ENCODE measurements around the gene PPP3CA.

DNA sequence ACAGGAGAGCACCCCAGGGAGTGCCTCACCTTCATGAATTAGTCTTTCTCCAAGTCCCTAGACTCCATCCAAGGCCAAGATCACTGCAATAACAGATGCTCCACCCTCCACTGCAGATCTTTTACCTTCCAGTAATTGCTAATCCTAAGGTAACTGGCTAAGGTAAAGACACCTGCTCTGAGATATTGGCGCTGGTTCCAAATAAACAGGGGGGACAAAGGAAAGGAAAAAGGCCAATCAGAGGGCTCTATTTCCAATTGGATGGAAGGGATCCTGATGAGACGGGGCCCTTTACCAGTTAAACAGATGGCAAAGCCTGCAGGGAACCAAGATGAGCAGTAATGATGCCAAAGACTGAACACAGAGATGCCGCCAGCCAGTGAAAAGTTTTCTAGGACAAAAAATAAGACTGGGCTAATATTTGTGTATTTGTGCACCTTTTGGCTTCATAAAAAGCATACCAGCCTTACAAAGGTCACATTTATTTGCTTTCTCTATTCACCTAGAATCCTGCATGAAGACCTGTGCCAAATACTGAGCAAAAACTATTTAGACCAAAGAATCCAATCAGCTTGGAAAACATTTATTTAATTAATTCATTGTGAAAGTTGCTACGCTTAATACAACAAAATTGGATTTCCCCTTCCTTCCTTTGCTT is 148.5 kb downstream of the PPP3CA start:
- TF ChIP-seq, protein P1, sequence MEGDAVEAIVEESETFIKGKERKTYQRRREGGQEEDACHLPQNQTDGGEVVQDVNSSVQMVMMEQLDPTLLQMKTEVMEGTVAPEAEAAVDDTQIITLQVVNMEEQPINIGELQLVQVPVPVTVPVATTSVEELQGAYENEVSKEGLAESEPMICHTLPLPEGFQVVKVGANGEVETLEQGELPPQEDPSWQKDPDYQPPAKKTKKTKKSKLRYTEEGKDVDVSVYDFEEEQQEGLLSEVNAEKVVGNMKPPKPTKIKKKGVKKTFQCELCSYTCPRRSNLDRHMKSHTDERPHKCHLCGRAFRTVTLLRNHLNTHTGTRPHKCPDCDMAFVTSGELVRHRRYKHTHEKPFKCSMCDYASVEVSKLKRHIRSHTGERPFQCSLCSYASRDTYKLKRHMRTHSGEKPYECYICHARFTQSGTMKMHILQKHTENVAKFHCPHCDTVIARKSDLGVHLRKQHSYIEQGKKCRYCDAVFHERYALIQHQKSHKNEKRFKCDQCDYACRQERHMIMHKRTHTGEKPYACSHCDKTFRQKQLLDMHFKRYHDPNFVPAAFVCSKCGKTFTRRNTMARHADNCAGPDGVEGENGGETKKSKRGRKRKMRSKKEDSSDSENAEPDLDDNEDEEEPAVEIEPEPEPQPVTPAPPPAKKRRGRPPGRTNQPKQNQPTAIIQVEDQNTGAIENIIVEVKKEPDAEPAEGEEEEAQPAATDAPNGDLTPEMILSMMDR (IDR thresholded peaks at IDR 0.05): no peak
- TF ChIP-seq POLR2A (IDR thresholded peaks at IDR 0.05) (no peak), EP300 (IDR thresholded peaks at IDR 0.05) (no peak)

Measured in tibial nerve (tissue), 4 donors.